GM18505 (cell line): ENCODE measurements around the gene PLD1.
"Not testable (repeated sequence)": the region's sequence is repeated elsewhere in the genome, so short reads cannot be mapped to it uniquely, and the experiment has no call there.

Source experiments
- ATAC-seq: cut with Tn5 transposase; IDR thresholded peaks from one replicate; pipeline ENCODE4 v1.9.1; 2021; ENCODE audit not compliant: unreplicated experiment
- POLR2A ChIP-seq: IDR thresholded peaks from 4 replicates; pipeline ENCODE4 v1.6.1; 2011; ENCODE audit warnings: borderline replicate concordance; ENCODE audit not compliant: insufficient read depth, insufficient read length; ENCODE audit errors: extremely low read depth

PLD1 gene

GRCh38 chr3:171753665-171754408 is 56.4 kb downstream of the PLD1 start:
- TF ChIP-seq POLR2A: no peak

GRCh38 chr3:171753025-171753472 is 57.2 kb downstream of the PLD1 start:
- no peak for ATAC-seq
- no peak for TF ChIP-seq POLR2A

More at GRCh38 chr3:171753665-171754408, 56.4 kb downstream of the PLD1 start:
- ATAC-seq: no peak

- ATAC-seq: no peak
- TF ChIP-seq POLR2A: no peak
Observed at GRCh38 chr3:171752329-171752728, 58.0 kb downstream of the PLD1 start.

GRCh38 chr3:171749124-171749523 is 61.2 kb downstream of the PLD1 start:
- no peak for TF ChIP-seq POLR2A
- no peak for ATAC-seq

GRCh38 chr3:171748064-171748924 is 62.0 kb downstream of the PLD1 start:
- ATAC-seq: no peak
- TF ChIP-seq POLR2A: no peak

GRCh38 chr3:171747223-171747920 is 62.9 kb downstream of the PLD1 start:
- TF ChIP-seq POLR2A: no peak

GRCh38 chr3:171746320-171747222 is 63.7 kb downstream of the PLD1 start:
- not testable (repeated sequence) for ATAC-seq

More at GRCh38 chr3:171747223-171747920, 62.9 kb downstream of the PLD1 start:
- no peak for ATAC-seq

- no peak for ATAC-seq
- no peak for TF ChIP-seq POLR2A
Observed at GRCh38 chr3:171745577-171746319, 64.5 kb downstream of the PLD1 start.

GRCh38 chr3:171744158-171744741 is 66.0 kb downstream of the PLD1 start:
- no peak for ATAC-seq
- TF ChIP-seq POLR2A: no peak

GRCh38 chr3:171743327-171744157 is 66.7 kb downstream of the PLD1 start:
- ATAC-seq: no peak
- no peak for TF ChIP-seq POLR2A

- no peak for TF ChIP-seq POLR2A
- ATAC-seq: no peak
Observed at GRCh38 chr3:171741377-171741776, 68.9 kb downstream of the PLD1 start.
